SK-MEL-5 (cell line): ENCODE data around the gene MYO18A. TPM values are rescaled to one million over a fixed set of nuclear protein-coding genes. Genes with fewer than 3 reads are reported as not detected.
A peak's percentile ranks its signal among the peaks of the same experiment; 100 is the strongest.

Experiments
- DNase-seq: peaks from one replicate; pipeline ENCODE4 v3.0.0-alpha.2; 2016; ENCODE audit warnings: low read depth, low spot score
- in situ Hi-C: cut with HindIII; loops from 2 replicates; pipeline ENCODE4 v1.10.0; 2016; ENCODE audit warnings: low sequenced_read_pairs, high pct_unique_total_duplicates, low pct_unique_long_range_greater_than_20kb
- total RNA-seq: library from RNA; depleted of rRNA; stranded (reverse); fragments of >200 nt; shearing (Covaris generic); gene quantifications from 2 replicates; pipeline ENCODE4 v1.2.3, GENCODE V29; 2014

MYO18A gene
- total RNA-seq, 1 experiment from 2014 or later: 14.9 TPM

DNA sequence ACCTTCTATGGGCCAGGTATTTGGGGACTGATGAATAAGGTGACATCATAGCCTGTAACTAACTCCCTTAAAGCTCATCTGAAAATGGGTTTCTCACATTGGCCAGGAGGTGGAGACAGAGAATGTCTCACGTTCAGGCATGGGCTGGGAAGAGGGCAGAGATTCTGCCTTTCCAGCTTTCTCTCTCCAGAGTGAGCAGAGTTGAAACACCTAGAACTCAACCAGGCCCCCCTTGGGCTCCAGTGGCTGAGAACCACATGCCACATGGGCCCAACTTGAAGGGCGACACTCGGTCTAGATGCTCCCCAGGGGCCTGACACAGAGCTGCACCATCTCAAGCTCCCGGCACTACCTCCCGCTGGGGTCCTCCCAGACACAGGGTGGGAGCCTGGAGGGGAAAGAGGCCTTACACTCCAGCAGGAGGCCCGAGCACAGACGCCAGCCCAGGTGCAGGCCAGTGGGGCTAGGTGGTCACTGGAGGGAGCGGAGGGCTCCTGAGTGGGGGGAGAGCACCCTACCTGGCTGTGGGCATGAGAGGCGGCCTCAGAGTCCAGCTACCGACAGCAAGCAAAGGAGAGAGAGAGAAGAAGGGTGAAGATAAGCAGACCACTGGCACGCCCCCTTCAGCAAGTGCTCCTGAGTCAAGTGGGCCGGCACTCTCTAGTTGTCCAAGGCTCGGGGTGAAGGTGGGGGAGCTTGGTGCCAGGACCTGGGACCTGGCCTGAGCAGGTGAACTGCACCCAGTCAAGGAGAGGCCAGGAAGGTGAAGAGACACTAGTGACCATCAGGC is 55.9 kb downstream of the MYO18A start:
- peak; percentile 80 for DNase-seq
- in situ Hi-C loops: no loop called here

GRCh38 chr17:29123111-29123510 is 57.1 kb downstream of the MYO18A start:
- DNase-seq: no peak
- in situ Hi-C loops: no loop called here

- in situ Hi-C loops: no loop called here
- DNase-seq: no peak
Observed at GRCh38 chr17:29121442-29121841, 58.8 kb downstream of the MYO18A start.

DNA sequence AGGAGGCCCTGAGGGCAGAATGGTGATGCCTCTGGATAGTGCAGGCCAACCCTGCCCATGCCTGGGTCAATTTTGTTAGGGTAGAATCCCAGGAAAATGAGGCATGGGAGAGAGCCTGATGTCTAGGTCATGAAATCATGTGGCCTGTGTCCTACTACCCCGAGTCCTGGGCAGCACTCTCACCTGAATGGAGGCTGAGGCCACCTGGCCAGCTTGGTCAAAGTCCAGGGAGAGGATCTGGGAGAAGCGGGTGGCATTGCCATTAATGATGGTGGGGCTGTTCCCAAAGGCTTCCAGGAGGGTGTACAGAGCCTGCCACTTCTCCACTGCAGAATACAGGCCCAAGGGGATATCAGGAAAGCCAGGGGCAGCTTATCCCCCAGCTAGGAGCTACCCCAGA is 59.8 kb downstream of the MYO18A start:
- DNase-seq: no peak
- in situ Hi-C loops: no loop called here

GRCh38 chr17:29119265-29119664 is 60.9 kb downstream of the MYO18A start:
- DNase-seq: no peak
- in situ Hi-C loops: no loop called here

- in situ Hi-C loops: no loop called here
- peak; percentile 82 for DNase-seq
Observed at GRCh38 chr17:29116804-29117753, 63.1 kb downstream of the MYO18A start.

DNA sequence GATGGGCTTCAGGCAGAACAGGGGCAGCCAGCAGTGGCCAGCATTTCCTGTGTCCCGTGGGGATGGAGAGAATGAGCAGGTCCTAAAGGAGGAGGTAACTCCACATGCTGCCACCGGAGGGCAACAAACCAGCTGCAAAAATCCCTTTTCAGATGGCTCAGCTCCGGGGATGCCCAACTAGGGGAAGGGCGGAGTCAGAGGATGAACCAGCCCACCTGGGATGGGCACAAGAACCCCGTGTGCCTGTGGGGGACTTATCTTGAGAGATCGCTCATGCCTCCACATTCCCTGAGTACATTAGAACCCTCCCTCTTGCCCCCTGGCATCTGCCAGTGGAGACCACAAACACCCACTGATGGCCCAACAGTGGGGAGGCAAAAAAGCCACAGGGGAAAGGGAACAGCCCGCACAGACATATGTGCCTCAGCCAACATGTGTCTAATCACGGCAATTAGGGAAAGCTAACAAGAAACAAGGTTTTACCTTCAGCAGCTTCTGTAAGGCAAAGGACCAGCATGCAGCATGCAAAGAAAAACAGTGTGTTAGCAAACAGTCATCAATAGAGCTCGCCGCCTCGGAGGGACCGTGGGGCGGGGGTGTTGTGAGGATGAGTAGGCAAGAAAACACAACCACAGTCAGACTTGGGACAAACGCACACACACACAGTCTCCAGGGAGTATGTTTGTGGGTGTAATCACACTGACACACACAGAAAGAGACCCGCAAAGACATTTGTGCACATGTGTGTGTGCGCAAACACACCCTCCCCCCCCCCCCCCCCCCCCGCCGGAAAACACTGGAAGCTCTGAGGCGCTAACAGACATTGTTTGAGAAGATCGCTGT is 64.0 kb downstream of the MYO18A start:
- in situ Hi-C loops: no loop called here
- DNase-seq: peak; percentile 78

- in situ Hi-C loops: no loop called here
- no peak for DNase-seq
Observed at GRCh38 chr17:29115435-29115834, 64.8 kb downstream of the MYO18A start.

- in situ Hi-C loops: no loop called here
Observed at GRCh38 chr17:29114141-29114540, 66.1 kb downstream of the MYO18A start.

GRCh38 chr17:29113334-29113733 is 66.9 kb downstream of the MYO18A start:
- in situ Hi-C loops: no loop called here
- no peak for DNase-seq

More at GRCh38 chr17:29114141-29114540, 66.1 kb downstream of the MYO18A start:
- no peak for DNase-seq

DNA sequence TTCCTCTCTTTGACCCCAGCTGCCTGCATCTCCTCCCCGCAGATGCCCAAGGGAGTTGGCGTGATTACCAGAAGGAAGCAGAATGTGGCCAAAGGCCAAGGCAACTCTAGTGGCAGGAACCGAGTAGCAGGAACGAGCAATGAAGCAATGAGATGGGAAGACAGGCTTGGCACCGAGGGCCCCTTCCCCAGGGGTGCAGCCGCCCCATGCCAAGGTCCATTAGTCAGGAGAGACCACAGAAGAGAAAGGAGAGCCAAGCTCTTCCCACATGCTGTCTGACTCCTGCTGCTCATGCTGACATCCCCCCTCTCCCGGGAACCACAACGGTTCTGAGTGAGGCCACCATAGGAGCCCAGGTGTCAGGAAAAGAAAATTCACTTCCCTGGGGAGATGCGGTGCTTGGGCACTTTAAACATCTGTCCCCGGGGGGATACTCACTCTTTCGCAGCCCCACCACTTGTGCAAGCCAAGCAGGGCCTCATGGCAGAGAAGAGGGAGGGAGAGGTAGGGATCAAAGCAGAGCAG is 67.4 kb downstream of the MYO18A start:
- DNase-seq: no peak
- in situ Hi-C loops: no loop called here

DNA sequence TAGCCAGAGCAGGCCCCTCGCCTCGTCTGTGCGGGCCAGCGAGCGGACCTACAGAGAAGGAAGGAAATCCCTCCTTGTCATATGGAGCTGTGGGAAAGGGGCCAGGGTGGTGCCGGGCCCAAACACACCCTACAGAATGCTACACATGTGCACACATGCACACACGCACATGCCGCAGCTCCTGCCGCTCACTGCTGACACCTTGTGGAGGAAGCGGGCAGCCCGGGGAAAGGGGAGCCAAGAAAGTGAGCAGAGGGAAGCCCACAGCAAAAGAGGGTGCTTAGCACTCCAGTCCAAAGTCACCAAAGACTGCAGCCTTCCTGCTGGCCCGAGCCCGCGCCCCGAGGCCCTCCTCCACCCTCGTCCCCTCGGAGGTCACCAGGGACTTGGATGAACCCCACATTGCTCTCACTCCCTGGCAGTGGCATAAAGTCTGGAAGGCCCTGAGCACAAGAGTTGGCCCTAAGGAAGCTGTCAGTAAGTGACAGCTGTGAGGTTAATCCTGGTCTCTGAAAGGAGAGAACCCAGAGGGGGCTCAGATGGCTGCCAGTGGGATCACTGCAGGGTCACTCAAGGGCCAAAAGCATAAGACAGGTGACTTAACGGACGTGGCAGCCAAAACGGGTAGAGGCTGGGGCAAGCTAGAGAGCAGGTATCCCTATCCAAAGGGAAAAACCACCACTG is 68.2 kb downstream of the MYO18A start:
- in situ Hi-C loops: no loop called here
- DNase-seq: peak; percentile 69

DNA sequence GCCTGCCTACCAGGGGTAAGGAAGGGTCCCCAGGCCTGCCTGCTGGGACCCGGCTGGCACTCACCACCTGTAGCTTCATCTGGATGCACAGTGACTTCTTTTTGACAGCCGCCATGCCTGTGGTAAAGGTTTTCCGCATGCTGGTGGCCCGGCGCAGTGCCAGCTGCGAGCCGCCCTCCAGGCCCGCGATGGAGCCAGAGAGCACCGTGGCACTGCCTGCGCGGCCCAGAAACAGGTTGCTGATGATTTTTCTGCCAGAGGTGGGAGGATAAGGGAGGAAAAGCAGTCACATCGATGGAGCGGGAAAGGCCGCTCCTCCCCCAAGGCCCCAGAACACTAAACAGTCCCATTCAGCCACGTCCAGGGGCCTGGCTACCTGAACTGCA is 69.8 kb downstream of the MYO18A start:
- DNase-seq: no peak
- in situ Hi-C loops: no loop called here

DNA sequence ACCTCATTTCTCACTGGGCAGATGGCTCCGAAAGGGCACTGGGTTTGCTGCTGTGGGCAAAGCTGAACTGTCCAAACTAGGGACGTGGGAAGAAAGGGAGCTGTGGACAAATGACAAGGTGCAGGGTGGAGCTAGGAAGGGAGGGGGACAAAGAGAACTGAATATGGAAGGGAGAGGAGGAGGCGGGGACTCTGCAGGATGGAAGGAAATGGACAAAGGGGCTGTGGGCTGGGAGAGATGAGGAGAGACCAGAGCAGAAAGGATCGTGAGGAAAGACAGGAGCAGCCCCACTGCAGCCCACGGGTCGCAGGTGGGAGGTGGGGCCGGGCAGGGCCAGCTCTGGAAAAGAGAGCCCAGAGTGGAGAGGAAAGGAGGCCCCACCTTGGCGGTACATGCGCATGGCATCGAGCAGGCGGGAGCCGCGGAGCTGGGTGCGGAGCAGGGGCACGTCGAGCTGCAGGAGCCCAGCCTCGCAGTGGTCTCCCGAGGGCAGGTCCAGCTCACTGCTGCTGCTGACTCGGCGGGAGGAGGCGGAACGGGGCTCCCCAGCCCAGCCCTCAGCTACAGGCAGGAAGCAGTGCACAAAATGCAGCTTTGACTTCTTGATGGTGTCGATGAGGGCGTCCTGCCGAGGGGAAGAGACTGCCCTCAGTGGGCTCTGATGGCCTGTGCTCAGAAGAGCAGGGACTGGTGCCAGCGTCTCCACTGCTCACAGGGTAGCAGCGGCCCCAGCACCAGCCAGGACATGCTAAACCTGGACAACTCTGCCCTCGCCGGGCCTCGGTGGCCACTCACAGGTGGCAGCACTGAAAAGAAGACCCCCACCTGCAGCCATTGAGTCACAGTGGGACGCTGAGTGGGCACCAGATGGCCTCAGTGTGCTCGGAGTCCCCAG is 70.5 kb downstream of the MYO18A start:
- in situ Hi-C loops: no loop called here
- no peak for DNase-seq

DNA sequence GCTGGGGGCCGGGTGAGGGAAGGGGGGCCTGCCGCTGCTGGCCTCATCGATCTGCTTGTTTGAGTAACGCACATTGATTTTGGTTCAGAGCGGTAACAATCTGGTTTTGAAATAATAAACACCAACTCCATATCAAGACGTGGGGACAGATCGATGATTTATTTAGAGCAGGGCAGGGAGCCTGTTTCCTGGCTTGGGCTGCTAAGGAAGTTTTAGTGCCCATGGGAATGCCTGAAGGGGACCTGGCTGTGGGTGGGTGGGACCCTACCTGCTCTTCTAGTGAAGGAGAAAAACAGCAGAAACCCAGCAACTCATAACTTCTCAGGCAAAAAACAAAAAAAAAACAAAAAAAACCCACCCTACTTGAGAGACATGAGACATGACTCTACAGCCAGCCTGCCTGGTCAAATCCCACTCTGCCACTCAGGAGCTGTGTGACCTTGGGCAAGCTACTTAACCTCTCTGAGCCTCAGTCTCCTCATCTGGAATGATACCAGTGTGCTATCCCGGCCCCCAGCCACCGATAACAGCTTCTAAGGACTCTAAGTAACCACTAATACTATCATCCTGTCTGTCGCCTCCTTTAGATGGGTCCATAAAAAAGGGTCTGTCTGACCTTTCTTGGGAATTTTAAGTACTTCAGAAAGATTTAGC is 71.2 kb downstream of the MYO18A start:
- in situ Hi-C loops: no loop called here

More for the DNA sequence above, 71.2 kb downstream of the MYO18A start:
- no peak for DNase-seq
